Non-pigmented ciliary epithelial cell (primary cell): ENCODE results near the gene CENPN.

Experiments used
- DNase-seq: peaks from one replicate; pipeline ENCODE4 v3.0.0-alpha.2; 2010; ENCODE audit warnings: low read depth

The CENPN gene

GRCh38 chr16:81006813-81007695, at the start of gene CENPN, which contains the start of gene CMC2:
TSS of gene CENPN (plus strand) at chr16:81007214. CDS start at chr16:81011940, 4,726 bp downstream.
TSS of gene CMC2 (minus strand) at chr16:81006885. CDS start at chr16:80997394, 9,491 bp downstream.
- DNase-seq: peak; percentile 96

GRCh38 chr16:80958284-80958683, 48.7 kb upstream of the CENPN start:
- no peak for DNase-seq

GRCh38 chr16:80962879-80963278, 44.1 kb upstream of the CENPN start:
- DNase-seq: no peak

GRCh38 chr16:80964351-80964750, 42.7 kb upstream of the CENPN start:
- DNase-seq: no peak

GRCh38 chr16:80966617-80967016, 40.4 kb upstream of the CENPN start:
- no peak for DNase-seq

- DNase-seq: peak; percentile 41
These were observed 38.5 kb upstream of the CENPN start for GRCh38 chr16:80968386-80969113.

GRCh38 chr16:80969114-80969484, 37.9 kb upstream of the CENPN start:
- no peak for DNase-seq

GRCh38 chr16:80971819-80972218, 35.2 kb upstream of the CENPN start:
- no peak for DNase-seq

- no peak for DNase-seq
These were observed 34.4 kb upstream of the CENPN start for GRCh38 chr16:80972611-80973010.

GRCh38 chr16:80973991-80974390, 33.0 kb upstream of the CENPN start:
- DNase-seq: no peak

GRCh38 chr16:80974649-80975376, 32.2 kb upstream of the CENPN start:
- DNase-seq: no peak

GRCh38 chr16:80976946-80977345, 30.1 kb upstream of the CENPN start:
- no peak for DNase-seq

GRCh38 chr16:80981103-80981502, 25.9 kb upstream of the CENPN start:
- DNase-seq: no peak

- DNase-seq: no peak
These were observed 24.4 kb upstream of the CENPN start for GRCh38 chr16:80982646-80983045.

GRCh38 chr16:80984124-80984892, 22.7 kb upstream of the CENPN start:
- DNase-seq: no peak

GRCh38 chr16:80985611-80986010, 21.4 kb upstream of the CENPN start:
- DNase-seq: no peak

GRCh38 chr16:80986557-80986956, 20.5 kb upstream of the CENPN start:
- no peak for DNase-seq

GRCh38 chr16:80988756-80989155, 18.3 kb upstream of the CENPN start:
- DNase-seq: no peak

GRCh38 chr16:80989801-80990200, 17.2 kb upstream of the CENPN start:
- no peak for DNase-seq

GRCh38 chr16:80990577-80990976, 16.4 kb upstream of the CENPN start:
- no peak for DNase-seq

- no peak for DNase-seq
These were observed 16.0 kb upstream of the CENPN start for GRCh38 chr16:80990978-80991377.
